WTC11 (cell line): Measurements from ENCODE around the gene PANX3. TPM values are rescaled to one million over a fixed set of nuclear protein-coding genes. Genes with fewer than 3 reads are reported as not detected.

Source experiments
- ATAC-seq: fragments of 200-7000 bp; cut with Tn5 transposase; 2 replicates; pipeline ENCODE4 v1.10.0; 2021; ENCODE audit warnings: mild to moderate bottlenecking, moderate library complexity
- CTCF ChIA-PET: fragments of 300-600 bp; sonication (Branson Sonifier 250); formaldehyde crosslinking; loops from one replicate; lab custom pipeline; 2021; ENCODE audit warnings: antibody characterized with exemption; lab: Charles Lee
- POLR2A ChIA-PET: fragments of 350-600 bp; sonication (Branson Sonifier 250); formaldehyde crosslinking; loops from one replicate; lab custom pipeline; 2021; ENCODE audit warnings: antibody characterized with exemption; lab: Charles Lee
- DNase-seq: peaks from one replicate; pipeline ENCODE4 v3.0.0; 2021; ENCODE audit warnings: low spot score
- H3K27ac Mint-ChIP-seq: 2 replicates; pipeline ENCODE4 v1.8.0; 2021; ENCODE audit warnings: mixed read lengths
- H3K27me3 Mint-ChIP-seq: 2 replicates; pipeline ENCODE4 v1.8.0; 2021; ENCODE audit warnings: low read depth, mild to moderate bottlenecking, moderate library complexity, mixed read lengths
- H3K36me3 Mint-ChIP-seq: 2 replicates; pipeline ENCODE4 v1.8.0; 2021; ENCODE audit warnings: mixed read lengths
- H3K4me1 Mint-ChIP-seq: 2 replicates; pipeline ENCODE4 v1.8.0; 2022; ENCODE audit warnings: mixed read lengths
- H3K4me3 Mint-ChIP-seq: 2 replicates; pipeline ENCODE4 v1.8.0; 2021; ENCODE audit warnings: mild to moderate bottlenecking, moderate library complexity, mixed read lengths
- H3K9me3 Mint-ChIP-seq: 2 replicates; pipeline ENCODE4 v1.8.0; 2021; ENCODE audit warnings: mixed read lengths
- ATF3 ChIP-seq: sonication (generic); formaldehyde crosslinking; conservative IDR thresholded peaks from 2 replicates; pipeline ENCODE4 v1.8.1; 2022; ENCODE audit warnings: mild to moderate bottlenecking, missing genetic modification reagents
- CREB1 ChIP-seq: sonication (generic); formaldehyde crosslinking; IDR thresholded peaks from 2 replicates; pipeline ENCODE4 v1.8.0; 2023; ENCODE audit warnings: mild to moderate bottlenecking, missing genetic modification reagents
- CREM ChIP-seq: sonication (generic); formaldehyde crosslinking; IDR thresholded peaks from 2 replicates; pipeline ENCODE4 v1.8.1; 2022; ENCODE audit warnings: mild to moderate bottlenecking, missing genetic modification reagents, moderate library complexity
- E2F5 ChIP-seq: sonication (generic); formaldehyde crosslinking; IDR thresholded peaks from 2 replicates; pipeline ENCODE4 v1.8.1; 2022; ENCODE audit warnings: mild to moderate bottlenecking, moderate library complexity, missing genetic modification reagents
- FOXJ3 ChIP-seq: sonication (generic); formaldehyde crosslinking; IDR thresholded peaks from 2 replicates; pipeline ENCODE4 v1.9.0; 2021; ENCODE audit warnings: missing genetic modification reagents, mild to moderate bottlenecking, borderline replicate concordance
- FOXP1 ChIP-seq: sonication (generic); formaldehyde crosslinking; IDR thresholded peaks from 2 replicates; pipeline ENCODE4 v1.8.0; 2022; ENCODE audit warnings: missing genetic modification reagents, mild to moderate bottlenecking, moderate library complexity, borderline replicate concordance
- GRHL2 ChIP-seq: fragments of 250-450 bp; sonication (Bioruptor Pico); IDR thresholded peaks from 2 replicates; pipeline ENCODE4 v1.8.0; 2022; ENCODE audit warnings: mild to moderate bottlenecking, moderate library complexity; ENCODE audit not compliant: insufficient replicate concordance, severe bottlenecking
- GTF2I ChIP-seq: fragments of 250-450 bp; sonication (Bioruptor Pico); conservative IDR thresholded peaks from 2 replicates; pipeline ENCODE4 v1.4.0; 2021; ENCODE audit warnings: mild to moderate bottlenecking
- KAT7 ChIP-seq: sonication (generic); formaldehyde crosslinking; IDR thresholded peaks from 2 replicates; pipeline ENCODE4 v1.8.1; 2023; ENCODE audit warnings: missing genetic modification reagents, mild to moderate bottlenecking, borderline replicate concordance
- NFATC4 ChIP-seq: fragments of 250-450 bp; sonication (Bioruptor Pico); IDR thresholded peaks from 2 replicates; pipeline ENCODE4 v1.9.0; 2021; ENCODE audit warnings: mild to moderate bottlenecking
- NR3C1 ChIP-seq: sonication (generic); formaldehyde crosslinking; conservative IDR thresholded peaks from 2 replicates; pipeline ENCODE4 v1.8.1; 2023; ENCODE audit warnings: low read depth, mild to moderate bottlenecking, missing genetic modification reagents
- TP53 ChIP-seq: sonication (generic); formaldehyde crosslinking; IDR thresholded peaks from 2 replicates; pipeline ENCODE4 v1.8.1; 2023; ENCODE audit warnings: mild to moderate bottlenecking, missing genetic modification reagents
- USF2 ChIP-seq: sonication (generic); formaldehyde crosslinking; IDR thresholded peaks from 2 replicates; pipeline ENCODE4 v1.8.1; 2023; ENCODE audit warnings: mild to moderate bottlenecking, missing genetic modification reagents, moderate library complexity
- ZBTB21 ChIP-seq: sonication (generic); formaldehyde crosslinking; IDR thresholded peaks from 2 replicates; pipeline ENCODE4 v1.8.1; 2023; ENCODE audit warnings: mild to moderate bottlenecking, missing genetic modification reagents, borderline replicate concordance
- ZNF416 ChIP-seq: fragments of 250-450 bp; sonication (Bioruptor Pico); IDR thresholded peaks from 2 replicates; pipeline ENCODE4 v1.9.0; 2021; ENCODE audit warnings: mild to moderate bottlenecking, inconsistent platforms
- total RNA-seq: library from RNA; stranded (reverse); gene quantifications from 3 replicates; pipeline ENCODE4 v1.2.3, GENCODE V29; 2021
- TF ChIP-seq, protein P1 (sequence below): fragments of 250-450 bp; sonication (Bioruptor Pico); IDR thresholded peaks from 2 replicates; pipeline ENCODE4 v2.1.2; 2022; ENCODE audit warnings: mild to moderate bottlenecking, moderate library complexity
- TF ChIP-seq, protein P2 (sequence below): sonication (generic); formaldehyde crosslinking; IDR thresholded peaks from 2 replicates; pipeline ENCODE4 v1.8.0; 2023; ENCODE audit warnings: missing genetic modification reagents, mild to moderate bottlenecking, borderline replicate concordance
- TF ChIP-seq, protein P3 (sequence below): fragments of 200-600 bp; IDR thresholded peaks from 2 replicates; pipeline ENCODE4 v1.8.0; 2022; ENCODE audit warnings: antibody characterized with exemption

PANX3 gene
- total RNA-seq, 1 experiment from 2014 or later: not detected

DNA sequence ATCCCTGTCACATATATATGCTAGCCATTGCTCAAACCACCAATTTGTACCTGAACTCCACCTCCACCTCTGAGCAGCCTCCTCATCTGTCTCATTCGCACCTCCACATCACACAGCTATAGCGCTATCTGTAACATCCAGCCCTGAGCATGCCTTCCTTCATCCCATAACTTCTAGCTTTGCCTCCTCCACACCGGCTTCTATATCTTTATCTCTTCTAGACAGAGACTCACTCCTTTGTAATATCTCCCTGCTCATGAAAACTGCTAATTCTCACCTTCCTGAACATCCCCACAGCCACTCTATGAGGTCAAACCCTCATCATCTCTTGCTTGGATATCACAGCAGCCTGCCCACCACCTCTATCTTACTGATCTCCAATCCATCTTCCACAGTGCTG lies 56.4 kb downstream of the PANX3 start:
- no peak overlapping the region for H3K4me3 Mint-ChIP-seq

DNA sequence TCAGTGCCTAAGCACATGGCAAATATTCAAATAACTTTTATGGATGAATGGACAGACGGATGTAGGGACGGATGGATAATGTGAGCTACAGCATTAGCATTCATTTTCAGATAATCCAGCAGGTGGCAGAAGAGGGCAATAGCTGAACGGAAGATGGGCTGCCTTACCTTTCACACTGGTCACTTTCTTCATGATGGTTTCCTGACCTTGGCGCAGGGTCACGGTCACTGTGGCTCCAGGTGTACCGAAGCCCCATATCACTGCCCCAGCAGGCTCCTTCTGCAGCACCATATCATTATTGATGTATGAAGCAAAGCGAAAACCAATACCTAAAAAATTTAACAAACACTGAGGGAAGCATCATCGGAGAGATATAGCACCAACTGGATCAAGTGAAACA lies 58.0 kb downstream of the PANX3 start:
- peak; percentile 31 for ATAC-seq
- no peaks in the 10 kb centered on the region for H3K36me3 Mint-ChIP-seq

More for the DNA sequence above, 56.4 kb downstream of the PANX3 start:
- Mint-ChIP-seq H3K9me3 (no peaks in the 10 kb centered on the region), H3K36me3 (no peaks in the 10 kb centered on the region), H3K4me1 (peaks cover 3% of the 10 kb centered on the region), H3K27me3 (no peaks in the 10 kb centered on the region; the same call in 1 of the 2 replicates), H3K27ac (no peak overlapping the region)
- CTCF ChIA-PET: interaction anchor here (1.4 kb wide), 1 partner anchor 95 kb away, joined by 3 read pairs; no protein-coding TSS in a partner anchor
- TF ChIP-seq TP53: no peak
- TF ChIP-seq FOXP1: no peak
- TF ChIP-seq ZBTB21 (CRISPR knock-in tag): no peak
- TF ChIP-seq NFATC4 (CRISPR knock-in tag): no peak
- TF ChIP-seq E2F5: no peak
- no peak for TF ChIP-seq ZNF416 (CRISPR knock-in tag)
- TF ChIP-seq GRHL2 (CRISPR knock-in tag): no peak
- TF ChIP-seq, protein P1, sequence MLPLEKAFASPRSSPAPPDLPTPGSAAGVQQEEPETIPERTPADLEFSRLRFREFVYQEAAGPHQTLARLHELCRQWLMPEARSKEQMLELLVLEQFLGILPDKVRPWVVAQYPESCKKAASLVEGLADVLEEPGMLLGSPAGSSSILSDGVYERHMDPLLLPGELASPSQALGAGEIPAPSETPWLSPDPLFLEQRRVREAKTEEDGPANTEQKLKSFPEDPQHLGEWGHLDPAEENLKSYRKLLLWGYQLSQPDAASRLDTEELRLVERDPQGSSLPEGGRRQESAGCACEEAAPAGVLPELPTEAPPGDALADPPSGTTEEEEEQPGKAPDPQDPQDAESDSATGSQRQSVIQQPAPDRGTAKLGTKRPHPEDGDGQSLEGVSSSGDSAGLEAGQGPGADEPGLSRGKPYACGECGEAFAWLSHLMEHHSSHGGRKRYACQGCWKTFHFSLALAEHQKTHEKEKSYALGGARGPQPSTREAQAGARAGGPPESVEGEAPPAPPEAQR (CRISPR knock-in tag): no peak
- no peak for TF ChIP-seq ATF3 (CRISPR knock-in tag)
- no peak for TF ChIP-seq CREM (CRISPR knock-in tag)
- TF ChIP-seq NR3C1 (CRISPR knock-in tag): no peak
- no peak for TF ChIP-seq USF2 (CRISPR knock-in tag)
- TF ChIP-seq, protein P2, sequence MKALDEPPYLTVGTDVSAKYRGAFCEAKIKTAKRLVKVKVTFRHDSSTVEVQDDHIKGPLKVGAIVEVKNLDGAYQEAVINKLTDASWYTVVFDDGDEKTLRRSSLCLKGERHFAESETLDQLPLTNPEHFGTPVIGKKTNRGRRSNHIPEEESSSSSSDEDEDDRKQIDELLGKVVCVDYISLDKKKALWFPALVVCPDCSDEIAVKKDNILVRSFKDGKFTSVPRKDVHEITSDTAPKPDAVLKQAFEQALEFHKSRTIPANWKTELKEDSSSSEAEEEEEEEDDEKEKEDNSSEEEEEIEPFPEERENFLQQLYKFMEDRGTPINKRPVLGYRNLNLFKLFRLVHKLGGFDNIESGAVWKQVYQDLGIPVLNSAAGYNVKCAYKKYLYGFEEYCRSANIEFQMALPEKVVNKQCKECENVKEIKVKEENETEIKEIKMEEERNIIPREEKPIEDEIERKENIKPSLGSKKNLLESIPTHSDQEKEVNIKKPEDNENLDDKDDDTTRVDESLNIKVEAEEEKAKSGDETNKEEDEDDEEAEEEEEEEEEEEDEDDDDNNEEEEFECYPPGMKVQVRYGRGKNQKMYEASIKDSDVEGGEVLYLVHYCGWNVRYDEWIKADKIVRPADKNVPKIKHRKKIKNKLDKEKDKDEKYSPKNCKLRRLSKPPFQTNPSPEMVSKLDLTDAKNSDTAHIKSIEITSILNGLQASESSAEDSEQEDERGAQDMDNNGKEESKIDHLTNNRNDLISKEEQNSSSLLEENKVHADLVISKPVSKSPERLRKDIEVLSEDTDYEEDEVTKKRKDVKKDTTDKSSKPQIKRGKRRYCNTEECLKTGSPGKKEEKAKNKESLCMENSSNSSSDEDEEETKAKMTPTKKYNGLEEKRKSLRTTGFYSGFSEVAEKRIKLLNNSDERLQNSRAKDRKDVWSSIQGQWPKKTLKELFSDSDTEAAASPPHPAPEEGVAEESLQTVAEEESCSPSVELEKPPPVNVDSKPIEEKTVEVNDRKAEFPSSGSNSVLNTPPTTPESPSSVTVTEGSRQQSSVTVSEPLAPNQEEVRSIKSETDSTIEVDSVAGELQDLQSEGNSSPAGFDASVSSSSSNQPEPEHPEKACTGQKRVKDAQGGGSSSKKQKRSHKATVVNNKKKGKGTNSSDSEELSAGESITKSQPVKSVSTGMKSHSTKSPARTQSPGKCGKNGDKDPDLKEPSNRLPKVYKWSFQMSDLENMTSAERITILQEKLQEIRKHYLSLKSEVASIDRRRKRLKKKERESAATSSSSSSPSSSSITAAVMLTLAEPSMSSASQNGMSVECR (CRISPR knock-in tag): no peak
- TF ChIP-seq GTF2I (CRISPR knock-in tag): no peak
- TF ChIP-seq CREB1 (CRISPR knock-in tag): no peak
- no peak for TF ChIP-seq KAT7 (CRISPR knock-in tag)
- no peak for TF ChIP-seq FOXJ3 (CRISPR knock-in tag)
- POLR2A ChIA-PET: no interaction called here
- DNase-seq (no peak), ATAC-seq (no peak)

More for the DNA sequence above, 58.0 kb downstream of the PANX3 start:
- ChIA-PET POLR2A (interaction anchor here (0.5 kb wide), 1 partner anchor 94 kb away, joined by 4 read pairs; no protein-coding TSS in a partner anchor), CTCF (interaction anchor here (0.6 to 4.0 kb wide), 38 partner anchors 9 to 223 kb away, joined by 3 to 61 read pairs (median 4); partner anchors contain the start of genes ESAM, MSANTD2, NRGN and ROBO3)
- no peak for TF ChIP-seq CREM (CRISPR knock-in tag)
- TF ChIP-seq, protein P3, sequence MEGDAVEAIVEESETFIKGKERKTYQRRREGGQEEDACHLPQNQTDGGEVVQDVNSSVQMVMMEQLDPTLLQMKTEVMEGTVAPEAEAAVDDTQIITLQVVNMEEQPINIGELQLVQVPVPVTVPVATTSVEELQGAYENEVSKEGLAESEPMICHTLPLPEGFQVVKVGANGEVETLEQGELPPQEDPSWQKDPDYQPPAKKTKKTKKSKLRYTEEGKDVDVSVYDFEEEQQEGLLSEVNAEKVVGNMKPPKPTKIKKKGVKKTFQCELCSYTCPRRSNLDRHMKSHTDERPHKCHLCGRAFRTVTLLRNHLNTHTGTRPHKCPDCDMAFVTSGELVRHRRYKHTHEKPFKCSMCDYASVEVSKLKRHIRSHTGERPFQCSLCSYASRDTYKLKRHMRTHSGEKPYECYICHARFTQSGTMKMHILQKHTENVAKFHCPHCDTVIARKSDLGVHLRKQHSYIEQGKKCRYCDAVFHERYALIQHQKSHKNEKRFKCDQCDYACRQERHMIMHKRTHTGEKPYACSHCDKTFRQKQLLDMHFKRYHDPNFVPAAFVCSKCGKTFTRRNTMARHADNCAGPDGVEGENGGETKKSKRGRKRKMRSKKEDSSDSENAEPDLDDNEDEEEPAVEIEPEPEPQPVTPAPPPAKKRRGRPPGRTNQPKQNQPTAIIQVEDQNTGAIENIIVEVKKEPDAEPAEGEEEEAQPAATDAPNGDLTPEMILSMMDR: peak; percentile 57; the same call in 1 of the 2 replicates
- H3K4me3 Mint-ChIP-seq: no peak overlapping the region
- peaks cover 9% of the 10 kb centered on the region for H3K4me1 Mint-ChIP-seq
- no peaks in the 10 kb centered on the region for H3K9me3 Mint-ChIP-seq
- DNase-seq: peak; percentile 30
- H3K27me3 Mint-ChIP-seq: peaks cover 2% of the 10 kb centered on the region; the same call in 1 of the 2 replicates
- no peak overlapping the region for H3K27ac Mint-ChIP-seq
